Suprapubic skin (tissue), 3 donors: ENCODE results near the gene SCD5.

Source experiments
- CTCF ChIP-seq, 2 donors: fragments of 200-600 bp in 1 of 2; fragments of 450-650 bp in 1 of 2; sonication (generic) in 1 of 2; IDR thresholded peaks; one replicate each; pipeline ENCODE4 v1.5.1; 2016 to 2019; ENCODE audit warnings: antibody characterized with exemption in 2 of 2, mild to moderate bottlenecking in 1 of 2, moderate library complexity in 1 of 2
- POLR2A ChIP-seq, 2 donors: fragments of 450-650 bp; IDR thresholded peaks; one replicate each; pipeline ENCODE4 v1.6.1; 2017; ENCODE audit warnings: antibody characterized with exemption in 2 of 2, mild to moderate bottlenecking in 2 of 2, moderate library complexity in 2 of 2

GRCh38 chr4:82810176-82810575, 11.6 kb upstream of the SCD5 start:
- TF ChIP-seq CTCF (IDR thresholded peaks at IDR 0.05): no peak
- no peak for TF ChIP-seq POLR2A (IDR thresholded peaks at IDR 0.05)
